GM18511 (cell line): ENCODE measurements around the gene TYW5.

ENCODE experiments used
- ATAC-seq: cut with Tn5 transposase; IDR thresholded peaks from one replicate; pipeline ENCODE4 v1.9.1; 2021; ENCODE audit warnings: mild to moderate bottlenecking, moderate library complexity; ENCODE audit not compliant: unreplicated experiment

The TYW5 gene

DNA sequence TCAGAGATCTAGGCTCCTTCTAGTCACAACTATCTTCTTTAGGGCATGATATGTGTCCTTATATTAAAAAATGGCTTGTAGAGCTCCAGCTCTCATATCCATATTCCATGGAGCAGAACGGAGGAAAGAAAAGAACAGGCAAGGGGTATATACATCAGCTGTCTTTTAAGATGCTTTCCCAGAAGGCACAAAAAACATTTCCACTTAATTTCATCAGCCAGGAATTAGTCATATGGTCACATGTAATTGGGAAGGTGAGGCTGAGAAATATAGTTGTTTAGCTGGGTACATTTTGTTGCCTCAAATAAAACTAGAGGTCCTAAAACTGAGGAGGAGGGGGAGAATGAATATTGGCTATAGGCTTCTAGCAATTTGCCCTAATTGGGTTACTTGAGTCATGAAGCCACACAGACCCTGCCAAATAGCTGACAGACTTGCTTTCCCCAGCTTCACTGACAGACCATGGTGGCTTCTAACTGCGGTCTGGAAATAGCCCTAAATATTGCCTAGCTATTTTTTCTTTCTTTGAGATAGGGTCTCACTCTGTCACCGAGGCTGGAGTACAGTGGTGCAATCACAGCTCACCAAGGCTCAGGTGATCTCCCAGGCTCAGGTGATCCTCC, 20.1 kb upstream of the TYW5 start:
- no peak for ATAC-seq

DNA sequence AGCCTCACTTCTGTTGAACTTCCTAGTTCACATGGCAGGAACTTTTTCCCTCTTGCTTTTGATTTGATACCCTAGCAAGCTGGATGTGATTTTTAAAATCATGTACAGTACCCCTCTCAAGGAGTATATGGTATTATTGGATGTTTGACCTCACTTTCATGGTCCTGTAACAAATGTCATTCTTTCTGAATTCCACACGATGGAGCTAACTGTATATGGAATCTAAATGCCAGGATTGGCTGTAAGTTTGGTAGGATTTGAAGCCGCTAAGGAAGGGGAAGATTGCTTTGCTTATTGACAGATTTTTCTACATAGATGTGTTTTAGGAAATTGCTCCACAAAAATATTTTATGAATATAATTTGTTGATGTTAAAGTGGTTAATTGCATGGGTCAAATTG, 18.4 kb upstream of the TYW5 start:
- no peak for ATAC-seq

DNA sequence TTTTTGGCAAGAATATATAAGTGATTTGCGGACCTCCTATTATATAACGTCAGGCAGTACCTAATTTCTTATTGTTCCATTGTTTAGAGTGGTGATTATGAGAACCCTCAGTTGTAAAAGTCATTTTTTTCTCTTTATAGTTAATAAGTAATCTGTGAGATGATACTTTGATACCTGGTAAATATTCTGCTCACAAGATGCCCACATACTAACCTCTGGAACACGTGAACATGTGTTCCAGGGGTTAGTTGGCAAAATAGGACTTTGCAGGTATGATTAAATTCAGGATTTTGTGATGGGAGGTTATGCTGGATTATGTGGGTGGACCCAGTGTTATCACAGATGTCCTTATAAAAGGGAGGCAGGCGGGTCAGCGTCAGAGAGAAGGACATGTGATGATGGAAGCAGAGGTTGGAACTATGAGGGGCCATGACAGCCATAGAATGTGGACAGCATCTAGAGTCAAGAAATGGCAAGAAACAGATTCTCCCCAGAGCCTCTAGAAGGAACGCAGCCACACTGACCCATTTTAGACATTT, 16.9 kb upstream of the TYW5 start:
- ATAC-seq: no peak

DNA sequence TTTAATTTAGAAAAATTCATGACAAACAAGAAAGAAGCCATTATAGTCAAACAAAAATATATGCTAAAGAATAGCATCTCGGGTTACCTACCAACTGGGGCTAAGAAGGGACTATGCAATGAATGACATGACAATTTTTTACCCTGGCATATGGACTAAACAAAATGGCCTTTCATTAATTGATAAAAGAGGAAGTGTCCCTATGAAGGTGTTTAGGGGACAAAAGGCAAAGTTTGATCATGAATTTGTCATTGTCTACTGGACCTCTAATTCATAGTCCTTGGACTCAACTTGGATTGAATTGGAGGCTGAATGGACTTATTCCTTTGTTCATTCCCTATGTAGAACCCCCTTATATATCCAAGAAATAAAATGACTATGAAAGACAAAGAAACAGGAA, 12.8 kb upstream of the TYW5 start:
- ATAC-seq: no peak

DNA sequence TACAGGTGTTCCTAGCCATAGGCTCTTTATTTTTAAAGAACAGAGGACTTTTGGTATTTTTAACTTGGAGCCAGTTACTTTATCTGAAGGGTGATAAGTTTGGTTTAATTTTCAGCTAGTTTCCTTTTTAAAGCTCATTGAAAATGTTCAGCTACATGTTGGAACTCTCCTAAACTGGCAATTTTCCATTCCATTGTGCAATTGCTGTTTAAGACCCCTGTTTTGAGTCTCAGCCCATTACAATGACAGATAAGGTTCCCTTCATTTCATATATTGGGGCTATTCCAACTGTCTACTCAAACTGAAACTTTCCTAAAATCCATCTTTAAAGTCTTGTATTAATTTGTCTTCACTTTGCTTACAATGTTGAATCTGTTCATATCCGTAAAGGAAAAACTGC, 11.7 kb upstream of the TYW5 start:
- no peak for ATAC-seq

DNA sequence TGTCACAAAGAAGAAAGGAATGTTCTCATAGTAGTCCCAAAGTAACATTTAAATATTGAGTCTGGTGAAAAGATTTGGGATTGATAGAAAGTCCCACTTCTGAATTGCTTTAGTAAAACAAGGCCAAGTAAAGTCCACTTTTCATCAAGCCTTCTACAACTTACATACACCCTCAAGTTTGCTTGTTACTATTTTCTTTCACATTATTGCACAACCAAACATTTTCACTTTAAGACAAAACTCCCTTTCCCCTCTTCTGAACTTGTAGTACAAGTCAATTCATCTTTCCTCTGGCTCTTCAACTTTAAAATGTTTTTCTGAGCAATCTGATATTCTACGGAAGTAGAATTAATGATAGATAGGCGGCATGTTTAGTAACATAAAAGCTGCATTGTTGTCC, 11.1 kb upstream of the TYW5 start:
- ATAC-seq: no peak

DNA sequence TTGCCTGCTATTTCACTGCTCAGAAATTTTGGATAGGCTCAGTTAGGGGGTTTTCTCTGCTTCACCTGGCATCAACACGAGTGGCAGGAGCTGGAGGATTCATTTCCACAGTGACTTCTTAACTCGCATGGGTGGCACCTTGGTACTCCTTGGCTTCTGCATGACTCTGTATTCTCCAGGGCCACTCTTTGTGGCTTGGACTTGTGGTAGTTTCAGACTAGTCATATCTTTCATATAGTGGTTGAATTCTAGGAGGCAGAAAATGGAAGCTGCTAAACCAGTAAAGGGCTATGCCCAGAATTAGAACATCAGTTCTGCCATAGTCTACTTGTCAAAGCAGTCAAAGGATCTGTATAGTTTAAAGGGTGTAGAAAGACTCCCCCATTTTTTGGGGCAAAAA, 6.9 kb upstream of the TYW5 start:
- peak; percentile 56 for ATAC-seq

DNA sequence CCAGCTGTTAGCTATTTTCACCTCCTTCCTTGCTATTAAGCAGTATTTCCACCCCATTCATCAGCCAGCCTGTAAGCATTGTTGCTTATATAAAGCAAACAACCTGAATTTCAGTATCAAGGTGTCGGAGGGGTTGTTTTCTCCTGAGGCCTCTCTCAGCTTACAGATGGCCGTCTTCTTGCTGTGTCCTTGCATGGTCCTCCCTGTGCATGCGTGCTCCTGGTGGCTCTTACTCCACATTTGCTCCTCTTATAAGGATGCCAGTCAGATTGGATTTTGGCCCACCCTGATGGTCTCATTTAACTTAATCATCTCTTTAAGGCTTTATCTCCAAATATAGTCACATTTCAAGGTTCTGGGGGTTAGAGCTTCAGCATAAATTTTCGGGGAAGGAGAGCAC, 2.7 kb upstream of the TYW5 start:
- ATAC-seq: no peak

DNA sequence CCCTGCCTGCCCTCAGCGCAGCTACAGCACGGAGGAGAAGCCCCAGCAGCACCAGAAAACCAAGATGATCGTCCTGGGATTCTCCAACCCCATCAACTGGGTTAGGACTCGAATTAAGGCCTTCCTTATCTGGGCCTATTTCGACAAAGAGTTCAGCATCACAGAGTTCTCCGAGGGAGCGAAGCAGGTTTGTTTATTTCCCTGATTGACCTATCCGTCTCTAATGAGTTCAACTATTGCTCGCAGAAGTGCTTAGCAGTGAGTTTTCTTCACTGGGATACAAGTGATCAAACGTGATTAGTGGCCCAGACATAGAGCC, 730 bp upstream of the TYW5 start:
- no peak for ATAC-seq

DNA sequence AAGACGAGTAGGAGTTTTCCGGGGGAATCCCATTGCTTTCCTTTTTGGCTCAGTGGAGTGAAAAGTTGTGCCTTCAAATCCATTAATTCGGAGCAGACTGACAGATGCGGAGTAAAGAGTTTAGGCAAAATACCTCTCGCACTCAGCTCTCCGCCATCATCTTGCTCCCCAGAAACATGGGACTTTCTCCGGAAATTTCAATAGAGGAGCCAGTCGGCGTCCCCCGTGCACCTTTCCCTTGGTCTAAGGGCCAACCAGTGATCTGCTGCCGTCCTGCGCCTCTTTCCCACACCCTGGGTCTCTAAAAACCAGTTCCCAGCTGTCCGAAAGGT, 318 bp downstream of the TYW5 start:
- ATAC-seq: peak; percentile 57

DNA sequence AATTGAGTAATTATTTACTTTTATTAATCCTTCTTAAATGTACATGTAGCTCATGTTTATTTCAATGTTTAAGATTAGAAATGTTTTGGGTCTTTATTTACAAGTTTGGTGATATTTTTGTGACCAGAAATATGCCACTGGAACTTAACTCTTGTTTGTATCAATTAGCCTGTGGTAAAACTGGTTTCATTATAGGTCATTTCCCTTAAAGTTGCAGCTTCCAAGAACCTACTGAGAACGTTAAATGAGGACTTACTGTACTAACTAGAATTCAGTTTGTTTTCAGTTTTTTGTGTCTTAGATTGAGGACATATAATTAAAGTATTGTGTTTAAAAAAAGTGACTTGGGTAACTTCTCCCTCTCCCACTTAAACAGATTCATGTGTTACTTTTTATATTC, 4.3 kb downstream of the TYW5 start:
- ATAC-seq: no peak

DNA sequence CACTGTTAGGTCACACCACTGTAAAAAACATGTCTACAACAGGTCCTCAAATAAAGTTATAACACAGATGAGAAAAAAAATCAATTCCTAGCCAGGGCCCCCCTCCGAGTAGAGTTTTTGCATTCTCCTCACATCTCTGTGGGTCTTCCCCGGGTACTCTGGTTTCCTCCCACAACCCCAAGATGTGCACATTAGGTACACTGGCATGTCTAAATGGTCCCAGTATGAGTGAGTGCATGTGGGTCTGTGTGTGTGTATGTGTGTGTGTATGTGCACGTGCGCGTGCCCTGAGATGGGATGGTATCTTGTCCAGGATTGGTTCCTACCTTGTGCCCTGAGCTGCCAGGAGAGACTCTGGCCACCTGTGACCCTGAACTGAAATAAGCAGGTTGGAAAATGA, 4.9 kb downstream of the TYW5 start:
- ATAC-seq: no peak

DNA sequence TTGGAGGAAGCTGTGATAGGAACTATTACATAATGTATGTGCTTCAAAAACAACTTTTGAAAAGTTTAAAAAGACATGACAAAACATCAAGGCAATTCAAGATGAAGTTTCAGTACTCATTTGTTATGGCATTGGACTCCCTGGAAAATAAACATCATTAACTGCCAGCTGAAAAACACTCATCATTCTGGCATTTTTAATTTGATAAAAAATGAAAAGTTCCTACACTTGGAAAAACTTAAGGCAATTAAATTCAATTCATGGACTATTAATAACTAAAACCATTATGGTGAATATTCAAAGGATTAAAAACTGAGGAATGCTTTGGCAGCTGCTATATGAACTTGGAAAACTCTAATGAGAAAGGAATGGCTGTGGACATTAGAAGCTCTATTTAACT, 8.5 kb downstream of the TYW5 start:
- ATAC-seq: no peak

DNA sequence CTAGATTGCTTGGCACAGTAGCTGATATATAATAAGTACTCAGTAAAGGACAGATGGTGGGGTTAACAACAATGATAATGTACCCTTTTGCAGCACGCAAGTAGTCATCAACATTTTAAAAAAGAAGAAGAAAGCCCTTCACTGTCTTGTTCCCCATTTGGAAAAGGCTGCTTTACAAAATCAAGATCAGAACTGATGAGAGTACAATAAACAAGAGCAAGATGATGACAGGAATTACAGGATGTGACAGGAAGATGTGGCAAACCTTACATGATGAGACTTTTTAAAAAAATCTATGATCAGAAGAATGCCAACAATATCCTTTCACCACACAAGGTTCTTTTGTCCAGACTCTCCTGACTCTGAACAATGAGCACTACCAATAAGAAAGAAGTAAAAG, 9.1 kb downstream of the TYW5 start:
- ATAC-seq: no peak

DNA sequence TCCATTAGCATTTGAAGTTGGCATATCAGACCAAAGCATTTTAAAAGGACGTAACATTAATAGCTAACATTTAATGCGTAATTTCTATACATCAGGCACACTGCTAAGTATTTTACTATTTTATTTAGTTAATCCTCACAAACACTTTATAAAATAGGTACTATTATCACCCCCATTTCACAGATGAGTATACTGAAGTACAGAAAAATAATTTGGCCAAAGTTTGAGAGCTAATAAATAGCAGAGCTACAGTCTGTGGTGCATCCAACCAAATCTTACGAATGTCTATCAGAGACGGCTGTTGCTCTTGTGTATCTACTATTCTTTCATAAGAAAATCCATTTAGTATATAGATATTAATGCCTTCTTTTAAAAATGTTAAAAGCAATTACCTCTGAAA, 11.9 kb downstream of the TYW5 start:
- ATAC-seq: no peak

DNA sequence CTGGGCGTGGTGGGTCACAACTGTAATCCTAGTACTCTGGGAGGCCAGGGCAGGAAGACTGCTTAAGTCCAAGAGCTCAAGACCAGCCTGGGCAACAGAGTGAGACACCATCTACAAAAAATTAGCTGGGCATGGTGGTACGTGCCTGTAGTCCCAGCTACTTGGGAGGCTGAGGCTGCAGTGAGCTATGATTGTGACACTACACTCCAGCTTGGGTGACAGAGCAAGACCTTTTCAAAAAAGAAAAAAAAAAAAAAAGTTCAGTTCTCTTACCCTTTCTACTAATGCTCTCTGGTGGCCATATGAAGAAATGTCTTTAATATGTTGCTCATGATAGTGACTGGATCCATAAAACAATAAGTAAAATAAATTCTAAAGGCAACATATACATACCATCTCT, 14.9 kb downstream of the TYW5 start:
- ATAC-seq: peak; percentile 71

DNA sequence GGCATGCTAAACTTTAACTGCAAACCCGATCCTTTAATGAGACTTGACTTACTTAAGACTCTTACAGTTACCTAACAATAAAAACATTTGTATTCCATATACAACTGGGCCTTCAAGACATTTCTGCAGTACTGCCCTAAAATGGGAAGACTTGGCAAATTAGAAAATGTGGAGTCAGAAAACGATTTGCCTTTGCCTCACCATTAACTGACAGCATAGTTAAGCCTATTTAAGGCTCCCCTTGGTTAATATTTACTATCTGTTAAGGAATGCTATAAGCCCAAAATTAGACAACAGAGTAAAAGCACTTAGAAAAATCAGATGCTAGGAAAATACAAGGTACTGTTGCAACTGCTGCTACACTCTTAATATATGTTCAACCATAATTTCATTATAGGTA, 18.7 kb downstream of the TYW5 start:
- no peak for ATAC-seq

DNA sequence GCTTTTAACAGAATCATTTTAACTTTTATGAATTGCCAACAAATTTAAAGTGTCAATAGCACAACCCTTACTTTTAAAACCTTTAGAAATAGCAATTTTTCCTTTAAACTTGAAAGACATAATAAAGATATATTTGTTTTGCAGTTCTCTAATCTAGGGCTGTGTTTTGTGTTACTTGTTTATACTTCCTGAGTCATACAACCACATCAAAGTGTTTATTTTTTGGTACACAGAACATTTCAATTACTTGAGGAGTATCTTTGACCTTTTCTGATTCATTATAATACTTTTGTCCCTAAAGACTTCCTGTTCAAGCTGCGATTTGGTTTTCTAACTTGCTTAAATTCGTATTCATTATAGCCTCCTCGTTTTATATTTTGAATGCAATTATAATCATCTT, 21.8 kb downstream of the TYW5 start:
- ATAC-seq: no peak

DNA sequence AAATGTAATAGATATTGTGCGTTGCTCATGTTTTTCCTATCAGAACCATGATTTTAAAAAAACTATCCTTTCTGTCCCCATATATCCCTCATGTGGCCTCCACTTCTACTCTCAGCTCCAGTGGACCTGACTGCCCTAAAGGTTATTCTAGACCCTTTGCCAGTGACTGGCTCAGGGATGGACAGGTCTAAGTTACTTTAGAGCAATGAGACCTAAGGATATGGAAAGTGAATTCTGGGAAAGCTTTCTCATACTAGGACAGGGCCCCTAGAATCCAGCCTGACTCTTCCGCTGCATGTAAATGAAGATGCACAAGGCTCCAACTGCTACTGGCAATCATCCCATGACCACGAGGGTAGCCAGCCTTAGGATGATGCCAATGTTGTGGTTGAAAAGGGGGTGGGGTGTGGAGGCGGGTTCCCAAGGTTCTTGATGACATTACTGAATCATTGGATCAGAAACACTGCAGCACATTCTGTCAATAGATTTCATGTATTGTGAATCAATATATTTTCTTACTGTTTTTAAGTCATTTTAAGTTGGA, 22.9 kb downstream of the TYW5 start:
- no peak for ATAC-seq

DNA sequence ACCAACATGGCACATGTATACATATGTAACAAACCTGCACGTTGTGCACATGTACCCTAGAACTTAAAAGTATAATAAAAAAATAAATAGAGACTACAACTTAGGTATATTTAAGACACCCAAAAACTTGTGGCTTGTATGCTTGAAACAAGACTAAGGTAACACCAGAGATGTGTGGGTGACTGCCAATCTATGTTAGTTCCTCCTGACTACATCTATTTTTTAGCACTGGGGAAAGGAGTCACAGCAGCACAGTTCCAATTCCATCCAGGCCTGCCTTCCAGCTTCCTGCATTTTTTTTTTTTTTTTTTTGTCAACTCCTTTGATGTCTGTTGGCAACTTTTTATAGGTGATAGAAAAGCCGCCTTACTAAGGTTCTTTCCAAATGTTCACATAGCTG, 26.0 kb downstream of the TYW5 start:
- ATAC-seq: no peak

DNA sequence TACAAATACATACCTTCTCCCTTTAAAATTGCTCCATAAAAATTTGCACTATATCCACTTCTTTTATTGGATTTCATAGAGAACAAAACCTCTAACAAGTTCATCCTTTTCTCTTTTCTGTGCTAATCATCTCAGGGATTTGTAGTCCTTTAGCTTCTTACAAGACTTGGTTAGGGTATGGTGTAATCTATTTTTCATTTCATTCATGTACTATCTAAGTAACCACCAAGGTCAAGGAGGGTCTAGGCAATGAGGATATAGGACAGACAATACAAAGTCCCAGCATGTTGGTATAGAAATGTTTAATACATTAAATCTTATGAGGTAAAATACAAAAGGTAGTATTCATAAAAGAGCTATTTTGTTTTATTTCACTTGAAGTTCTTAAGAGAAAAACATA, 26.7 kb downstream of the TYW5 start:
- ATAC-seq: no peak

DNA sequence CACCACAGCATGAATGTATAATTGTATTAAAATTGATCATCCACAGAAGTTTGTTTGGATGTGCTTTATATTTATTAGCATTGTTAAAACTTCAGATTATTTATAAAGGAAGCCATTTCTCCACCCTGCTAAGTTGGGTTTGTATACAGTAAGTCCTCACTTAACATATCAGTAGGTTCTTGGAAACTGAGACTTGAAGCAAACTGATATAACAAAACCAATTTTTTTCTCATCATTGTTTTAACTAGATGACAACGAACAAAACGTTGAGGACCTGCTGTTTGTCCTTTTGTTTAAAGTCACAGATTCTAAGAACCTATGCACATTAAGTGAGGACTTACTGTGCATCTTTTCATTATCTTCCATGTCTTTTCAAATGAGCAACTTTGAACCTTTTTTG, 27.1 kb downstream of the TYW5 start:
- ATAC-seq: no peak

DNA sequence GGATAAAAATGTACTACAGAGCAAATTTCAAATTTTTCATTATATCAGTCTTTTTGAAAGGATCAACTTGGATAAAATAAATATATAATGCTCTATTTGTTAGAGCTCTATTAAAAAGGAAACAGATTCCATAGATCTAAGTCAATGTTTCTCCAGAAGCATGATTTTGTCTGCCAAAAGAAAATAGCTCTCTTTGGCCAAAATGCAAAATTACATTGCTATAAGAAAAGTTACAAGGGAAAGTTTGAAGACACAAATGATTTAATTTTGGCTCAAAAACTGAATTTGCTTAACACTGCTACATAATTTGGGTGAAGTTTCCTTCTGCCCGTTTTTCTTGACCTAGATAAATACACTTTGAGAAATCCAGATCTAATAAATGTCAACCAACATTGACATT, 28.5 kb downstream of the TYW5 start:
- ATAC-seq: no peak

DNA sequence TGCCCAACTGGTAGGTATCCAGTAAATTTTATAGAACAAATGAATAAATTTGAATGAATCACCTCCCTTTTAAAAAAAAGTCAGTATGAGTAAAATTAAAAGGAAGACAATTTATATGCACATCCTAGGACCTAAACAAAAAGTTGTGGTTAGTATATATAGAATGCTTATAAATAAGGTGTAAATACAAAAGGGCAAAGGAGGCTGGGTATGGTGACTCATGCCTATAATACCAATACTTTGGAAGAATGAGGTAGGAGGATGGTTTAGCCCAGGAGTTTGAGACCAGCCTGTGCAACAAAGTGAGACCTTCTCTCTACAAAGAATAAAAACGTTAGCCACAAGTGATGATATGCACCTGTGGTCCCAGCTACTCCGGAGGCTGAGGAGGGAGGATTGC, 31.4 kb downstream of the TYW5 start:
- no peak for ATAC-seq
